ENCODE measurements around the gene SAA2.
"Not testable (repeated sequence)": the region's sequence is repeated elsewhere in the genome, so short reads cannot be mapped to it uniquely, and the experiment has no call there.

SAA2 gene

DNA sequence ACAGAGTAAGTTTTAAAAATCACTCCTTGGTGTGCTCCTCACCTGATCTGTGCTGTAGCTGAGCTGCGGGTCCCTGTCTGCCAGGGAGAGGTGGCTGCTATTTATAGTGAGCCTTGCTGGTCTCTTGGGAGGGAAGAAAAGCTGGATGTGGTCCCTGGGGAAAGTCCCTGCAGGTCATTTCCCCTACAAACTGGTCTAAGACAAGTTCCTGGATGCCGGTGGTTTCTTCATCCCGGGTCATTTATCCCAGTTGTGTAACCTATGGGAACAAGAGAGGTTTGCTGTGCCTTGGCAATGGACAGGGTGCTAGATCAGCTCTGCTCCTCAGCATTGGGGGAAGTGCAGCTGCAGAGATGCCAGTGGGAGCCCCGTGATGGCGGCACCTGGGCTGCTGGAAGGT, at the start of gene SAA2:
Gene SAA2 (minus strand): TSS at position 108 of the 400 bp plus-strand sequence. CDS start 657 bp downstream, outside the sequence.
- no peak for DNase-seq

DNA sequence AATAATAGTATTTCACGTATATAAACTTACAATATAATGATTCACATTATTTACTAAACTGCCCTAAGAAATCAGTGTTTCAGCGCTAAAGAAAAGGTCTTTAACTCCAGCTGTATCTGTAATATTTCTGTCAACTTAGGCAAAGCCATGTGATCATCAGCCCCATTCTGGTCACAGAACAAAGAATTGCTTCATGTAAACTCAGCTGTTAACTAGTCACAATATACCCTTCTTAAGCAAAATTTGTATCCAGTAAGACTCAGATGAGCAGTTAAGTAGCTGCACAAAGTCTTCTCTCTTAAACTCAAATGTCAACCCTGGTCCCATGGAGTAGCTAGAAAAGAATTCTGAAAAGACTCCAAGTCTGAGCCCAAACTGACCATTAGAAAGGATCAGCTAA, 46.8 kb upstream of the SAA2 start:
- no peak for DNase-seq

DNA sequence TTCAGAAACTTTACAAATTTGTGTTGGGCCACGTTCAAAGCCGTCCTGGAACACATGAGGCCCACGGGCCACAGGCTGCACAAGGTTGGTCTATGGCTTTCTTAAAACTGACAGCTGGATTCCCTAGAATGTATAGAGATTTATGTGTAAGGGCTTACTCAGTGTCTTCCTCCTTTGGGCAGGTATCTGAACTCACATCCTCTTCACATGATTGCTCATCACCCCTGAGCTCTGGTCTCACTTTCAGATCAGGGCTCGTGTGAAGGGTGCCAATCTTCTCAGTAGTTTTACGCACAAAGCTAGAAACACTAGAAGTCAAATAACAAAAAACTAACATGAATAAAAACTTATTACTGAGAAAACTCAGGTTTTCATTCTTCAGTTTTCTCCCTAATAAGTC, 46.4 kb upstream of the SAA2 start:
- no peak for DNase-seq

DNA sequence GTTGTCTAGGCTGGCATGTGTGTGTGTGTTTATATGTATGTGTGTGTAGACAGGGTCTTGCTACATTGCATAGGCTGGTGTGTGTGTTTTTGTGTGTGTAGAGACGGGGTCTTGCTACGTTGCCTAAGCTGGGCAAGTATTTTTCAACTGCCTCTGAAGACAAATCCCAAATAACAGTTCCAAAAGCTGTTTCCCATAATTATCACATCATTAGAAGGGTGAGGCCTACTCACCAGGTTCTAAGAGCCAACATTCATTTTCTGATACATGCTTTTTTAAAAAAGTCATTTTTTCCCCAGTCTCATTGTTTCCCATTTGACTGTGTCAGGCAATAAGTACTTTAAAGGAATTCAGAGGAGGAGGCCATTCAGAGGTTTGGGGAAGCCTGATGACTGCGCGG, 40.4 kb upstream of the SAA2 start:
- no peak for DNase-seq

DNA sequence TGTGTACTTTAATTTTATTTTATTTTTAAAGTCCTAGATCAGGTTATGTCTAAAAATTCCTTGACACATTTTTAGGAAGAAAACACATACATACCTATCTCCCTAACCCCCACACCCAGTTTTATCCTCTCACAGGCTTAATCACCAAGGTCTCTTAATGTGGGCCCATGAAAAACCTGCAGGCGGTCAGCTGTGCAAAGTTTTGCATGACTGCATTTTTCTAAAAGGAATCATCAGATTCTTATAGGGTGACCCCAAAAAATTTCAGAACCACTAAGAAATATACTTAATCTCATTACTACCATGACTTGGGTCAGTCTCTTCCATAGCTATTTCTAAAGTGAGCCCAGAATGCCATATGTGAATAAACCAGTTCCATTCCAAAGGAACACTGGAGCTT, 37.4 kb upstream of the SAA2 start:
- DNase-seq: no peak

DNA sequence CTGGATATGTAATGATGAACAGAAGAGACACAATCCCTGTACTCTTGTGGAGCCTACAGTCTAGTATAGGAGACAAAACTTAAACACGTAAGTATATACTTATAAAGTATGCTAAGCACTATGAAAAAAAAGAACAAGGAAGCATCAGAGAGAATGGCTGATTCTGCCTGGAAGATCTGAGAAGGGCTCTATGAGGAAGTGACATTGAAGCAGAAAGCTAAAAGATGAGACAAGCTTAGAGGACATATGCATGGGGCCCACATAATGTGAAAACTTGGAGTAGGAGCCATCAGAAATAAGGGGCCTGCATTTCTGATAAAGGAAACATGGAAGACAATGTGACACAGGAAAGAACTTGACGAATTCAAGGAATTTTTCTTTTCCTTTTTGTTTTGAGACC, 34.2 kb upstream of the SAA2 start:
- DNase-seq: no peak

DNA sequence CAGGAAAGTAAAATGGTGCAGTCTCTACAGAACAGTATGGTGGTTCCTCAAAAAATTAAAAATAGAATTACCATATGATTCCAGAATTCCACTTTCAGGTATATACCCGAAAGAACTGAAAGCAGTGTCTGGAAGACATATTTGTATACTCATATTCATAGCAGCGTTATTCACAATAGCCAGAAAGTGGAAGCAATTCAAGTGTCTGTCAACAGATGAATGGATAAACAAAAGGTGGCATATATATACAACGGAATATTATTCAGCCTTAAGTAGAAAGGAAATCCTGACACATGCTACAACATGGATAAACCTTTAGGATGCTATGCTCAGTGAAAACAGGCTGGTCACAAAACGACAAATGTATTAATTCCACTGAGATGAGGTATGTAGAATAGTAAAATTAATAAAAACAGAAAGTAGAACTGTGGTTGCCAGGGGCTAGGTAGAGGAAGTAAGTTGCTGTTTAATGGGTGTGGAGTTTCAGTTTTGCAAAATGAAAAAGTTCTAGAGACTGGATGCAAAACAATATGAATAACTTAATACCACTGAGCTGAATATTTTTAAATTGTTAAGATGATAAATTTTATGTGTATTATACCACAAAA, 32.1 kb upstream of the SAA2 start:
- DNase-seq: peak; percentile 18

DNA sequence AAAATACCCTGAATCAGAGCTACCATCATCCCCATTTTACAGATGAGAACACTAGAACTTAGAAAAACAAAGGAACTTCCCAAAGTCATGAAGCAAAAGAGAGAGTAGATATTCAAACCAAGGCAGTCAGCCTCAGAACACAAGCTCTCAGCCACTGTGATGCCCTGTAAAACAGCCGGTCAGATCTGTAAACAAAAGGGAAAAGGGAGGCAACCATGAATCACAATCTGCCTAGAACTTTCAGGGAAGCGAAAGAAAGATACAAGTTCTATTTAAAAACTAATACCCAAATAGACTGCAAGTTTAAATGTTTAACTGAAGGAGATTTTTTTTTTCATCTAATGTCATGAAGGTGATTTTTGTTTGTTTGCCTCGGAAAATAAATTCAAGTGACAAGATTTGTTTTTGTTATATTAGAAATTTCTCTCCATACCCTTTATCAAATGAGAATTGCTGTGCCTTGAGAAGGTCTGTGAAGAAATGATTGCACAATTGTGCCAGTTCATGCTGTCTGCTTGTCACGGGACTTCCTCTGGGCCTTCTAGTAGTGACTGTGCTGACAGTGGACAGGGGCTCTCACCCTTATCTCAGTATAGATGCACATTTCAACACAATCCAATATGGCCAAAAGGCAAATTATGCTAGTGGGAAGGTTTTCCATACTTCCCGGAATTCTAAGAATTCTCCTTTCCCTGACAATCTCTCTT, 29.2 kb upstream of the SAA2 start:
- no peak for DNase-seq

DNA sequence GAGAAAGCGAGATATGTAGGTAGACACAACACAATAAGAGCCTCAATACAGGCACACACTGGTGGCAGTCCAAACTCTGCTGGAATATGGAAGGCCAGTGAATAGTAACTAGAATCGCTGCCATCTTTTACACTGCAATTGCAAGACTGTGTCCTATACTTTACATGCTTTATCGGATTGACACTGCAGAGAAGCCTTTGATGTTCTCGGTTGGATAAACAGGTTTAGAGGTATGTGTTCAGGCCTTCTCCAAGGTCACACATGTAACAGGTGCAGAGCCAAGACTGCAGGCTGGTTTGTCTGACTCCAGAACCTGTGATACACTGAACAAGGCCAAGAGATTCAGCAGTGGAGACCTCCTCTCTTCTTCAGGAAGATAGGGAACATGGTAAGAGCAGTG, 22.7 kb upstream of the SAA2 start:
- DNase-seq: no peak

DNA sequence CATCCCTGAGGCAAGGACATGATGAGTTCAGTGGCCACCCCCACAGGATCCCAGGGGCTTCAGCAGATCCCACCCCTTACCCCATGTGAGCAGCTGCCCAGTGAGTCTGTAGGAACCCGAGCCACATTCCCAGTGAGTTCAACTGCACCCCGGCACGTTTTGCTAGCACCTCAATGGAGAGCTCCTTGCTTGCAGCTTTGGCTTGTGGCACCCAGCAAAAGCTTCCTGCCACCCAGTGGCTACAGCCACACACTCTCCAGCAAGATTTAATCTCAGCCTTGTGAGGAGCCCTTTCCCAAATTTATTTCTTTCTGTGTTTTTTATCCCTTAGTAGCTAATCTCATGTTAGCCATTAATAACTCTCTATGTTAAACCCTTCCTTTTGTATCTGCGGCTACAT, 21.6 kb upstream of the SAA2 start:
- no peak for DNase-seq

DNA sequence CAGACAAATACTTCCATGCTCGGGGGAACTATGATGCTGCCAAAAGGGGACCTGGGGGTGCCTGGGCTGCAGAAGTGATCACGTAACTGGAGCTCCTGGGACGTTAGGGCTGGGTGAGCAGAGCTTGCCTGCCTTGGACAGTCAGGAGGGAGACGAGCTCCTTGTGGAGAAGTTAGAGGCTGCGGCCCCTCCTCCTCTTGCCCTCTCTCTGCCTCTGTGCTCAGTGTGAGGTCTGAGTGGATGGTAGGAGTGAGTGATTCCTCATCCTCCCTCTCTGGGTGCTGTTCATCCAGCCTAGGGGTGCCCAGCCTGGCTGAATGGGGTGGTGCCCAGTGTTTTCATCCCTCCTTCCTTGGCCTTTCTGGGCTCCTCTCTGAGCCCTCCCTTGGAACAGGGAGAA, 20.8 kb upstream of the SAA2 start:
- not testable (repeated sequence) for DNase-seq

DNA sequence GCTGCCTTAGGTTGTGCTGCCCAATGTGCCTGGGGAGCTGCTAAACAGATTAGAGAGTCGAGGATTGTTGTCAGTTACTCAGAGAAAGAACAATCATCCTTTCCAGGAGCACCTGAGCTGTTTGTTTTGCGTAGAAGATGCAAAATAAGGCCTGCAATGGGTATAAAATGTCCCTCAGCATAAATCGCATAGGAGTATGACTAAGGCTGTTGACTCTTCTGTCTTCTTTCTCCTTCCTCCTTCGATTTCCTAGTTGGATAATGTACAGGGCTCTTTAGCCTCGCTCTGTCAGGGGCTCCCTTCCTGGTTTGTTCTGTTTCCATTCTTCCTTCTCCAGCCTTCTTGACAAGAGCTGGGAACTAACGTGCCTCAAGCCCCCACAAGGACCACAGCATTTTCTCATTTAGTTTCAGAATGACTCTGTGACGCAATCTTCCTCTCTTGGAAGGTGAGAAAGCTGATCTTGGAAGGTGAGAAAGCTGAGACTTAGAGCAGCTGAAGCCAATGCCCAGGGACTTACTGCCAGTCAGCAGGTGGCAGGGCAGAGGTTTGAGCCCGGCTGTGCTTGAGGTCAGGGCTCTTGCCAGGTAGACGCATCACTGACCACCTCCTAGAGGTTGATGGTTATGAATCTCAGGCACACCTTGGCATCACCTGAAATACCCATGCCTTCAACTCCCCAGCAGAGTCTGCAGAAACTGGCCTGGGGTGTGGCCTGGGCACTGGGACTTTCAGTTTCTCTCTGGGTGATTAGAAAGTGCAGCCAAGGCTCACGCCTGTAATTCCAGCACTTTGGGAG, 19.1 kb upstream of the SAA2 start:
- DNase-seq: not testable (repeated sequence)

DNA sequence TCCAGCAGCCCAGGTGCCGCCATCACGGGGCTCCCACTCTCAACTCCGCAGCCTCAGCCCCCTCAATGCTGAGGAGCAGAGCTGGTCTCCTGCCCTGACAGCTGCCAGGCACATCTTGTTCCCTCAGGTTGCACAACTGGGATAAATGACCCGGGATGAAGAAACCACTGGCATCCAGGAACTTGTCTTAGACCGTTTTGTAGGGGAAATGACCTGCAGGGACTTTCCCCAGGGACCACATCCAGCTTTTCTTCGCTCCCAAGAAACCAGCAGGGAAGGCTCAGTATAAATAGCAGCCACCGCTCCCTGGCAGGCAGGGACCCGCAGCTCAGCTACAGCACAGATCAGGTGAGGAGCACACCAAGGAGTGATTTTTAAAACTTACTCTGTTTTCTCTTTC, 17.5 kb upstream of the SAA2 start, which contains the start of gene SAA1:
Gene SAA1 (plus strand): TSS at position 316 of the 400 bp plus-strand sequence. CDS start 624 bp downstream, outside the sequence.
- DNase-seq: no peak

DNA sequence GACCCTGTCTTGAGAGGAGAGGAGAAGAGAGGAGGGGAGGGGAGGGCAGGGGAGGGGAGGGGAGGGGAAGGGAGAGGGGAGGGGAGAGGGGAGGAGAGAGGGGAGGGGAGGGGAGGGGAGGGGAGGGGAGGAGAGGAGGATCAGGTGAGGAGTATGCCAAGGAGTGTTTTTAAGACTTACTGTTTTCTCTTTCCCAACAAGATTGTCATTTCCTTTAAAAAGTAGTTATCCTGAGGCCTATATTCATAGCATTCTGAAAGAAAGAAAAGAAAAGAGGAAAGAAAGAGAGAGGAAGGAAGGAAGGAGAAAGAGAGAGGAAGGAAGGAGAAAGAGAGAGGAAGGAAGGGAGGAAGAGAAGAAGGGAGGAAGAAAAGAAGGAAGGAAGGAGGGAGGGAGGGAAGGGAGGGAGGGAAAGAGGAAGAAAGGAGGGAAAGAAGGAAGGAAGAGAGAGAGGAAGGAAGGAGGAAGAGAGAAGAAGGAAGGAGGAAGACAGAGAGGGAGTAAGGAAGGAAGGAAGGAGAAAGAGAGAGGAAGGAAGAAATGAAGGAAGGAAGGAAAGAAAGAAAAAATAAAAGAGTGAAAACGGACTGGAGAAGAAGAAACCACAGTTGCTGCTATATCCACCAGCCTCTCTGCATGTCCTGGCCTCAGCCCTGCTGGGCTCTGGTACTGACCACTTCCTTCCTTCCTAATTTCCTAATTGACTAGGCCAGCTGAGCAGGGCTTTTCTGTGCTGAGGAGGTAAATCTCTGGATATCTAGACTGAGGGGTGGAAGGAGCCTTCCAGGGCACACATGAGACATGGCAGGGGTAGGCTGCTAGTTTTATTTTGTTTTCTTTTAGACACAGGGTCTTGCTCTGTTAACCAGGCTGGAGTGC, 16.4 kb upstream of the SAA2 start:
- DNase-seq: no peak

DNA sequence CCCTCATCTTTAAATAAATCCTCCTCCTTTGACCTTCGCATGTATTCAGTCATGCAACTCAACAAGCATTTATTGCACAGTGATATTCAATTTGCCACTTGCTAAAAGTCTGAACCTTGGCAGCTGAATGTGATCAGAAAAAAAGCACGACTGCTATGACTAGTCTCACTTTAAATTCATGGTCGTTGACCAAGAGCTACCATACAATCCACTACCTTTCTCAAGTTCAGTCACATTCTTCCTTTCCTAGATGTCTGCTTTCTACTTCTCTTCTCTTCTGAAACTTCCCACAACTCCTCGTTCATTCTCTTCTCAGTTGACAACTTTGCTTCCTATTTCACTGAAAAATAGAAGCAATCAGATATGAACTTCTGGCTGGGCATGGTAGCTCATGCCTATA, 15.6 kb upstream of the SAA2 start:
- DNase-seq: no peak

DNA sequence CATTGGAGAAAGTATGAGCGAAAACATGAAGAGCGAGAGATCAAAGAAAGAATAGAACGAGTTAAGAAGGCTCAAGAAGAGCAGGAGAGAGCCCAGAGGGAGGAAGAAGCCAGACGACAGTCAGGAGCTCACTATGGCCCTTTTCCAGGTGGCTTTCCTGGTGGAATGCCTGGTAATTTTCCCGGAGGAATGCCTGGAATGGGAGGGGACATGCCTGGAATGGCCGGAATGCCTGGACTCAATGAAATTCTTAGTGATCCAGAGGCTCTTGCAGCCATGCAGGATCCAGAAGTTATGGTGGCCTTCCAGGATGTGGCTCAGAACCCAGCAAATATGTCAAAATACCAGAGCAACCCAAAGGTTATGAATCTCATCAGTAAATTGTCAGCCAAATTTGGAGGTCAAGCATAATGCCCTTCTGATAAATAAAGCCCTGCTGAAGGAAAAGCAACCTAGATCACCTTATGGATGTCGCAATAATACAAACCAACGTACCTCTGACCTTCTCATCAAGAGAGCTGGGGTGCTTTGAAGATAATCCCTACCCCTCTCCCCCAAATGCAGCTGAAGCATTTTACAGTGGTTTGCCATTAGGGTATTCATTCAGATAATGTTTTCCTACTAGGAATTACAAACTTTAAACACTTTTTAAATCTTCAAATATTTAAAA, 14.3 kb upstream of the SAA2 start:
- DNase-seq: not testable (repeated sequence)

DNA sequence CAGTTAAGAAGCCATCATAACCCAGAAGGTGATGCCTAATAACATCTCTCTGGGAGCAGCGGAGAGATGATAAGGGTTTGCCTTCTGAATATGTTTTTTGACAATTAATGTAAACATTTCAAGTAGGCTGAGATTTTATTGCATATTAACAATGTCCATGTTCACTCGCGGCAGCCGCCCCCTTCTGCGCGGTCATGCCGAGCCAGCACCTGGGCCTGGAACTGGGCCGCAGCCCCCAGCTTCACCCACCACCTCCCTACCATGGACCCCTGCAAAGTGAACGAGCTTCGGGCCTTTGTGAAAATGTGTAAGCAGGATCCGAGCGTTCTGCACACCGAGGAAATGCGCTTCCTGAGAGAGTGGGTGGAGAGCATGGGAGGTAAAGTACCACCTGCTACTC, 13.3 kb upstream of the SAA2 start:
- DNase-seq: no peak

DNA sequence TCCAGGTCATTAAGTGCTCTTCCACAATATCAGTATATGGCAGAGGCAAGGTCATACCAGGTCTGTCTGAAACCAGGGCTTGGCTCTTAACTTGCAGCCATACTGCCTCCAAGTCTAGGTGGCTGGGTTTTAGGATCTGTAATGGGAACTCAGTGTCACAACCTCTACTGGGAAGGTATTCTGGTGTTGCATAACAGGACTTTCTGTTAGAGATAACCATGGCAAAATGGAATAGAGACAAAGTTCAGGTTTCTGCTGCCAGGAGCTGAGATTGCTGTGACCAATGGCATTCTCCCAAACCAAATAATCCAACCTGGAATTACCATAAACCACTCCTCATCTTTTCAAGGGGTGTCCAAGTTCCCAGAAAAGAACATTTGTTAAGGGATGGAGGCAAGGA, 10.8 kb upstream of the SAA2 start:
- DNase-seq: no peak

DNA sequence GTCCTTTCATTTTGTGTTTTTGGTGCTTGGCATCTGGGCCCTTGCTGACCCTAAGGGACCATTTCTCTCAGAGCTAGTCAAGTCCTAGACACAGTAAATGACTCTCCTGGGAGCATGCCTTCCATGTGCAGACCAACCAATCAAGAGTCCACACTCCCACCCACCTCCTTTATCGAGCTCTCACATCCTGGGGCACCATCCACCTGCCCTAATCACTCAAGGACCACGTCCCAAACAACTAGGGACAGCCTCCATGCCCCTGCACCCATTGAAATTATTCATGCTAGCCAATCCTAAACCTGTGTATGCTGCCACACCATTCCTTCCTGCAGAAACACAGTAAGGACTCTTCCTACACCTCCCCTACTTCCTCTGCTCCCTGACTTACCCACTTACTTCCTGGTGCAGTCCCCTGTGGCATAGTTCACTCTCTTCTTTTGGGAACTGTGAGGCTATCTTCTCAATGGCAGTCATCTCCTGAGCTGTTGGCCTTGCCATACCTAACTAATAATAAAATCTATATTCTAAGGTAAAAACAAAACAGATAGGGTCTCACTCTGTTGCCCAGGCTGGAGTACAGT, 6.4 kb upstream of the SAA2 start:
- no peak for DNase-seq

DNA sequence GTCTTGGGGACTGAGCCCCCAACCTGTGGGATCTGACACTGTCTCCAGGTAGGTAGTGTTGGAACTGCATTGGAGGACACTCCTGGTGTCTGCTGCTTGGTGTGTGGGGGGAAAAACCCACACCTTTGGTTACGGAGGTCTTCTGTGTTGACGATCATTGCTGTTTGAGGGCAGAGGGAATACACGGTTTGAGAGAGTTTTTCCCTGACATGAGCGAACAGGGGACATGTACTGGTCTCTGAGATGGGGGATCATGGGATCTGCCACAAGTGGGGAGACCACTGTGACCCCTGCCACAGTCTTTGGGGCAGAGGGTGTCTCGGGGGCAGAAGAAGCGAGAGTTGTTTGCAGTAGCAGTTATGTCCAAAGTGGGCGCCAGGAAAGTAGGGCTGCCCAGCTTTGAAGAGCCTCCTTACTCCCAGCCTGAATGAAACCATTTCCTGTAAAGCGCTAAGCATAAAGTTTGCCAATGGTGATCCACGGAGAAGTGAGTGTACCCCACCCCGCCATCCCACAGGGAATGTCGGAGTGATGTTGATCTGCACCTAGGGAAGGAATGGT, 5.4 kb upstream of the SAA2 start:
- DNase-seq: no peak

DNA sequence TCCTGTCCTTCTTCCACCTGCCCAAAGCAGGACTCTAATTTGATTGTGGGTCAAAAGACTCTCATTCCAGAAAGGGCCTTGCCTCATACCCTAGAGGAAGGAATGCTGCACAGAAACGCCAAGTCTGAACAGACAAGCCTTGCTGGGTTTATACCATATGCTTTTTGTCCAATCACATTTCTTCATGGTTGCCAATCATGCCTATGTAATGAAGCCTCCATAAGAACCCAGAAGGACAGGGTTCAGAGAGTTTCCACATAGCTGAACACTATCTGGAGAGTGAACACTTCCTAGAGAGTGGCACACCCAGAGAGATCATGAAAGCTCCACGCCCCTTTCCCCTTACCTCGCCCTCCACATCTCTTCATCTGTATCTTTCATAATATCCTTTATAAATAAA, 4.8 kb upstream of the SAA2 start:
- DNase-seq: no peak

DNA sequence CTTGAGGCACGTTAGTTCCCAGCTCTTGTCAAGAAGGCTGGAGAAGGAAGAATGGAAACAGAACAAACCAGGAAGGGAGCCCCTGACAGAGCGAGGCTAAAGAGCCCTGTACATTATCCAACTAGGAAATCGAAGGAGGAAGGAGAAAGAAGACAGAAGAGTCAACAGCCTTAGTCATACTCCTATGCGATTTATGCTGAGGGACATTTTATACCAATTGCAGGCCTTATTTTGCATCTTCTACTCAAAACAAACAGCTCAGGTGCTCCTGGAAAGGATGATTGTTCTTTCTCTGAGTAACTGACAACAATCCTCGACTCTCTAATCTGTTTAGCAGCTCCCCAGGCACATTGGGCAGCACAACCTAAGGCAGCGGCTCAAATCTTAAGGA, 1.3 kb downstream of the SAA2 start:
- DNase-seq: not testable (repeated sequence)
